Raji (cell line): ENCODE data around the gene COL7A1.

Source experiments
- POLR2A ChIP-seq: IDR thresholded peaks from 2 replicates; pipeline ENCODE4 v1.6.1; 2011; ENCODE audit warnings: low read depth, low read length, control low read depth; ENCODE audit not compliant: insufficient read depth

Gene COL7A1

GRCh38 chr3:48565186-48565585, 29.9 kb downstream of the COL7A1 start:
- no peak for TF ChIP-seq POLR2A

- TF ChIP-seq POLR2A: no peak
Measured at GRCh38 chr3:48564667-48565066, 30.5 kb downstream of the COL7A1 start.

GRCh38 chr3:48564022-48564421, 31.1 kb downstream of the COL7A1 start:
- no peak for TF ChIP-seq POLR2A

GRCh38 chr3:48563382-48563918, 31.7 kb downstream of the COL7A1 start, which contains the start of gene UCN2:
UCN2 (minus strand) TSS chr3:48563781; CDS start chr3:48563124, 657 bp downstream.
- no peak for TF ChIP-seq POLR2A

GRCh38 chr3:48562367-48563095, 32.6 kb downstream of the COL7A1 start:
- no peak for TF ChIP-seq POLR2A

GRCh38 chr3:48561045-48561736, 33.9 kb downstream of the COL7A1 start:
- no peak for TF ChIP-seq POLR2A

GRCh38 chr3:48560648-48561018, 34.5 kb downstream of the COL7A1 start:
- no peak for TF ChIP-seq POLR2A

GRCh38 chr3:48558493-48559134, 36.5 kb downstream of the COL7A1 start:
- no peak for TF ChIP-seq POLR2A

- TF ChIP-seq POLR2A: peak; percentile 86
Measured at GRCh38 chr3:48556796-48557626, 38.1 kb downstream of the COL7A1 start, which contains the start of gene PFKFB4. PFKFB4 (minus strand) TSS chr3:48556803; CDS start chr3:48556777, 26 bp downstream.

- TF ChIP-seq POLR2A: 0 out of 2 replicates have a peak, but pooled peaks have one; percentile 19
Measured at GRCh38 chr3:48555949-48556795, 39.0 kb downstream of the COL7A1 start.

GRCh38 chr3:48555231-48555948, 39.7 kb downstream of the COL7A1 start:
- TF ChIP-seq POLR2A: no peak

- TF ChIP-seq POLR2A: no peak
Measured at GRCh38 chr3:48553886-48554845, 41.0 kb downstream of the COL7A1 start.
